Memory B cell (primary cell): ENCODE data around the gene CCNT1.
"Not testable (repeated sequence)": the region's sequence is repeated elsewhere in the genome, so short reads cannot be mapped to it uniquely, and the experiment has no call there.

Source experiments
- ATAC-seq: fragments of 150-1000 bp; cut with Tn5 transposase; 2 replicates; pipeline ENCODE4 v1.10.0; 2021; ENCODE audit warnings: low read depth, mild to moderate bottlenecking, moderate library complexity
- DNase-seq, 2 donors: peaks; one replicate each; pipeline ENCODE4 v3.0.0; 2022; ENCODE audit warnings: low spot score in 2 of 2
- H3K27ac Mint-ChIP-seq: one replicate; pipeline ENCODE4 v1.8.0; 2022; ENCODE audit warnings: mild to moderate bottlenecking, moderate library complexity, mixed read lengths
- H3K27me3 Mint-ChIP-seq: one replicate; pipeline ENCODE4 v1.8.0; 2022; ENCODE audit warnings: mixed read lengths
- H3K36me3 Mint-ChIP-seq: one replicate; pipeline ENCODE4 v1.8.0; 2022; ENCODE audit warnings: mild to moderate bottlenecking, mixed read lengths
- H3K4me1 Mint-ChIP-seq: one replicate; pipeline ENCODE4 v1.8.0; 2022; ENCODE audit warnings: mixed read lengths
- H3K4me3 Mint-ChIP-seq: one replicate; pipeline ENCODE4 v1.8.0; 2022; ENCODE audit warnings: mild to moderate bottlenecking, moderate library complexity, mixed read lengths
- H3K9me3 Mint-ChIP-seq: one replicate; pipeline ENCODE4 v1.8.0; 2022; ENCODE audit warnings: mixed read lengths

Gene CCNT1

GRCh38 chr12:48716493-48717251, at the start of gene CCNT1:
CCNT1 (minus strand) TSS chr12:48716707; CDS start chr12:48716675, 32 bp downstream.
- DNase-seq (peak; percentile 85 to 96), ATAC-seq (peak; percentile 87)
- Mint-ChIP-seq H3K27ac (peak within 1 kb of the TSS; percentile 99), H3K4me3 (peak within 1 kb of the TSS; percentile 95), H3K36me3 (peaks cover 23% of the 10 kb centered on the region), H3K27me3 (no peaks in the 10 kb centered on the region), H3K4me1 (peaks cover 17% of the 10 kb centered on the region), H3K9me3 (peaks cover 10% of the 10 kb centered on the region)

- H3K9me3 Mint-ChIP-seq = no peaks in the 10 kb centered on the region
- H3K4me3 Mint-ChIP-seq = no peak overlapping the region
- H3K27me3 Mint-ChIP-seq = peaks cover 4% of the 10 kb centered on the region
- no peak for ATAC-seq
- no peak for DNase-seq
- H3K4me1 Mint-ChIP-seq = peaks cover 10% of the 10 kb centered on the region
- no peak overlapping the region for H3K27ac Mint-ChIP-seq
- H3K36me3 Mint-ChIP-seq = no peaks in the 10 kb centered on the region
Observed at GRCh38 chr12:48765753-48766162, 49.3 kb upstream of the CCNT1 start.

GRCh38 chr12:48764521-48764920, 48.0 kb upstream of the CCNT1 start:
- Mint-ChIP-seq H3K4me1 (peaks cover 10% of the 10 kb centered on the region), H3K27ac (no peak overlapping the region), H3K27me3 (peaks cover 4% of the 10 kb centered on the region), H3K4me3 (no peak overlapping the region), H3K9me3 (no peaks in the 10 kb centered on the region), H3K36me3 (no peaks in the 10 kb centered on the region)
- no peak for DNase-seq
- ATAC-seq = no peak

- no peaks in the 10 kb centered on the region for H3K27me3 Mint-ChIP-seq
- H3K36me3 Mint-ChIP-seq = no peaks in the 10 kb centered on the region
- H3K4me1 Mint-ChIP-seq = no peaks in the 10 kb centered on the region
- no peak overlapping the region for H3K4me3 Mint-ChIP-seq
- no peak overlapping the region for H3K27ac Mint-ChIP-seq
- ATAC-seq = no peak
- DNase-seq = no peak
- H3K9me3 Mint-ChIP-seq = no peaks in the 10 kb centered on the region
Observed at GRCh38 chr12:48758737-48759136, 42.2 kb upstream of the CCNT1 start.

DNA sequence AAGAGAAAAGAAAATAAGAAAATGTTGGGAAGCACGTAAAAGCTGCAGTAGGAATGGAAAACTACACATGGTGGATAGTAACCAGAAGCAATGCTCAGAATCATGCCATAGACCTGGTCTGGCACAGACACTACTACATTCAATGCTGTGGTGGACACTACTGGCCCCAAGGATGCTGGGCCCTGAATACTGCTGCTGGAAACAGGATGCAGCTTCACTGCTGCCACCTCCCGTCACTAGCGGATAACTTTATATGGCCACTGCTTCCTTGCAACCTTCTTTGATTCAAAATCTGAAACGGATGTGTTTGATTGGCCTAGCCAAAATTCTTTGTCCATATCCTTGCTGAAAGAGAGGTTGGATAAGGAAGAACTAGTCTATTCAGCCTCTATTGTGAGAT, 41.7 kb upstream of the CCNT1 start:
- H3K4me1 Mint-ChIP-seq = no peaks in the 10 kb centered on the region
- no peak for DNase-seq
- H3K9me3 Mint-ChIP-seq = no peaks in the 10 kb centered on the region
- no peaks in the 10 kb centered on the region for H3K27me3 Mint-ChIP-seq
- no peak overlapping the region for H3K4me3 Mint-ChIP-seq
- H3K27ac Mint-ChIP-seq = no peak overlapping the region
- H3K36me3 Mint-ChIP-seq = no peaks in the 10 kb centered on the region
- no peak for ATAC-seq

DNA sequence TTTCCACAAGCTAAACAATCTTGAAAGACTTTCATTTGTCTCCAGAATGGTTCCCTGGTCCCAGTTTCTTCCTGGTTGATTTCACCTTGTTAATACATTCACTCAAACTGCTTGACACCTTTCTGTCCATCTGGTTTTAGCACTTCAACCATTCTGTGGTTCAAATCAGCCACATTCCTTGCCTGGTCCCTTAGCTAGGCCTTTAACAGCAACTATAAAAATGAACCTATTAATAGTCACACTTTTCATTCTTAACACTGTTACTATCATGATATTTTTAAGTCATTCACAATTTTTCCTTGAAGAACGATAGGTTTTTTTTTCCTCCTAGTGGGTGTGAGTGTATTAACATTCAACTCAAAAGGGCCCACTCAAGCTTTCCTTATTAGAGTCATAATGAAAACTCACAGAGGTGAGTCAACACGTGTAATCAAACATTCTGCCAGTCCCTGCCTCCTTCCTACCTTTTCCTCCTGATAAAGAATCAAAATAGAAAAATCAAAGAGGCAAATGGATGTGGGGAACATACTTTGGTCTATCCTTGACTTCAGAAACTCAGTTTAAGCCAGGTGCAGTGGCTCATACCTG, 34.4 kb upstream of the CCNT1 start:
- peaks cover 6% of the 10 kb centered on the region for H3K27me3 Mint-ChIP-seq
- DNase-seq (no peak), ATAC-seq (no peak)
- H3K36me3 Mint-ChIP-seq = no peaks in the 10 kb centered on the region
- H3K4me1 Mint-ChIP-seq = no peaks in the 10 kb centered on the region
- H3K9me3 Mint-ChIP-seq = no peaks in the 10 kb centered on the region
- no peak overlapping the region for H3K4me3 Mint-ChIP-seq
- no peak overlapping the region for H3K27ac Mint-ChIP-seq

DNA sequence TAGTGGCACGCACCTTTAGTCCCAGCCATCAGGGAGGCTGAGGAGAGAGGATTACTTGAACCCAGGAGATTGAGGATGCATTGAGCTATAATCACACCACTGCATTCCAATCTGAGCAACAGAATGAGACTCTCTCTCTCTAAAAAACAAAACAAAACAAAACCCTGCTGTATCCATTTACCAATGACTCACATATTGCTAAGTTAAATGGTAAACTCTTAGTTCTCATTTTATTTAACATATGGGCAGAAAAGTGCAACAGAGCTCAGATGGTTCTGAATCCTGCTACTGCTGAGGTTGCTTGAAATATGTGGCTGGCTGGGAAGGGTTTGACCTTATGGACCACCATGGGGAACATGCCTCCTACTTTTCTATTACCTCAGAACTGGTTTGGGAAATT, 33.7 kb upstream of the CCNT1 start:
- no peaks in the 10 kb centered on the region for H3K9me3 Mint-ChIP-seq
- H3K27me3 Mint-ChIP-seq = peaks cover 6% of the 10 kb centered on the region
- ATAC-seq = no peak
- H3K36me3 Mint-ChIP-seq = no peaks in the 10 kb centered on the region
- H3K27ac Mint-ChIP-seq = no peak overlapping the region
- H3K4me3 Mint-ChIP-seq = no peak overlapping the region
- H3K4me1 Mint-ChIP-seq = no peaks in the 10 kb centered on the region
- DNase-seq = no peak

- Mint-ChIP-seq H3K36me3 (no peaks in the 10 kb centered on the region), H3K27ac (no peak overlapping the region), H3K27me3 (peaks cover 6% of the 10 kb centered on the region), H3K9me3 (no peaks in the 10 kb centered on the region), H3K4me3 (no peak overlapping the region), H3K4me1 (no peaks in the 10 kb centered on the region)
- DNase-seq (no peak), ATAC-seq (no peak)
Observed at GRCh38 chr12:48744251-48745008, 27.9 kb upstream of the CCNT1 start.

DNA sequence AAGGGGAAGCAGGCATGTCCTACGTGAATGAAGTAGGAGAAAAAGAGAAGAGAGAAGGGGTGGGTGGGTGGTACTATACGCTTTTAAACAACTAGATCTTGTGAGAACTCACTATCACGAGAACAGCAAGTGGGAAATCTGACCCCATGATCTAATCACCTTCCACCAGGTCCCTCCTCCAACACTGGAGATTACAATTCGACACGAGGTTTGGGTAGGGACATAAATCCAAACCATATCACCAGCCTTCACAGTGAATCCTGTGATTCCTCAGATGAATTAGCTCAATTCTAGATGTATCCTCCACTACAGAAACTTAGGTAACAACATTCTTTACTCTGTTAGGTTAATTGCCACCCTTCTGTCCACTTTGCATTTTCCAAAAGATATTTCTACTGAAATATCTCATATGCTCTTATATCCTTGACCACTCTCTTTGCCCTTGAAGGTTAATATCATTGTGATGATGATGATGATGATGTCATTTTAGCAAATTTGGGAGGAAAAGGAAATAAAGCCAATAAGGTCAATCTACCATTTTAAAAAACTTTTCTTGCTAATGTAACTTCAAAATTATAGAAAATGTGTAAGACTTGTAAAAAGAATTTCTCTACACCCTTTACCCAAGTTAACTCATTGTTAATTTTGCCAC, 23.2 kb upstream of the CCNT1 start:
- Mint-ChIP-seq H3K4me3 (no peak overlapping the region), H3K4me1 (no peaks in the 10 kb centered on the region), H3K9me3 (no peaks in the 10 kb centered on the region), H3K36me3 (no peaks in the 10 kb centered on the region), H3K27me3 (peaks cover 5% of the 10 kb centered on the region), H3K27ac (no peak overlapping the region)
- DNase-seq = no peak
- no peak for ATAC-seq

DNA sequence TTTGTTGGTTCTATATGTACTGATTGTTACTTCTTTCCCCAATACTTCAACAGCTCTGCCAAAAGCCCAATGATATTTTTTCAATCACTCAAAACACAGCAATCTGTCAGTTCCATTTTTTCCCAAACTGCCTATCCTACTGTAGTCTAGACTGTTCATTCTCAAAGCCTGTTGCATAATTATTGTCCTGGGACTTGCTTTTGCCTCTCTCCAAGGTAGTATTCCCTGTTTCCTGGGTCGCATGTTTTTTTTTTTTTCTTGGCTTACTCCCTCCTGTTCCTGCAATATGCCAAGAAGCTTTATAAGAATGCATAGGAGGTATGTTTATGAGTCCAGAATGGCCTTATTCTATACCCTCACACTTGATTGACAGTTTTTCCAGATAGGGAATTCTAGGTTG, 19.9 kb upstream of the CCNT1 start:
- no peaks in the 10 kb centered on the region for H3K36me3 Mint-ChIP-seq
- H3K27me3 Mint-ChIP-seq = peaks cover 5% of the 10 kb centered on the region
- DNase-seq = no peak
- no peak for ATAC-seq
- no peak overlapping the region for H3K4me3 Mint-ChIP-seq
- H3K9me3 Mint-ChIP-seq = no peaks in the 10 kb centered on the region
- H3K27ac Mint-ChIP-seq = no peak overlapping the region
- H3K4me1 Mint-ChIP-seq = no peaks in the 10 kb centered on the region

- no peaks in the 10 kb centered on the region for H3K9me3 Mint-ChIP-seq
- no peaks in the 10 kb centered on the region for H3K36me3 Mint-ChIP-seq
- no peaks in the 10 kb centered on the region for H3K4me1 Mint-ChIP-seq
- no peak overlapping the region for H3K27ac Mint-ChIP-seq
- H3K4me3 Mint-ChIP-seq = no peak overlapping the region
- DNase-seq (no peak), ATAC-seq (no peak)
- peaks cover 5% of the 10 kb centered on the region for H3K27me3 Mint-ChIP-seq
Observed at GRCh38 chr12:48728807-48729206, 12.3 kb upstream of the CCNT1 start.

GRCh38 chr12:48720737-48721136, 4.2 kb upstream of the CCNT1 start:
- not testable (repeated sequence) for H3K9me3 Mint-ChIP-seq, H3K27ac Mint-ChIP-seq, ATAC-seq, H3K27me3 Mint-ChIP-seq, H3K4me1 Mint-ChIP-seq, DNase-seq, H3K4me3 Mint-ChIP-seq
- H3K36me3 Mint-ChIP-seq = peaks cover 11% of the 10 kb centered on the region

- ATAC-seq, H3K9me3 Mint-ChIP-seq, H3K4me3 Mint-ChIP-seq: not testable (repeated sequence)
Observed at GRCh38 chr12:48720171-48720570, 3.7 kb upstream of the CCNT1 start.

DNA sequence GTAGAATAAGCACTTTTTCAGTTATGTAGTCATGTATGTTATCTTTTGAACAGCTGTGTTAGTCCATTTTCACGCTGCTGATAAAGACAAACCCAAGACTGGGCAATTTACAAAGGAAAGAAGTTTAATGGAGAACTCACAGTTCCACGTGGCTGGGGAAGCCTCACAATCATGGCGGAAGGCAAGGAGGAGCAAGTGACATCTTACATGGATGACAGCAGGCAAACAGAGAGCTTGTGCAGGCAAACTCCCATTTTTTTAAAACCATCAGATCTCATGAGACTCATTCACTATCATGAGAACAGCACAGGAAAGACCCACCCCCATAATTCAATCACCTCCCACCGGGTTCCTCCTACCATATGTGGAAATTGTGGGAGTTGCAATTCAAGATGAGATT, 2.5 kb upstream of the CCNT1 start:
- not testable (repeated sequence) for DNase-seq, H3K9me3 Mint-ChIP-seq, H3K27me3 Mint-ChIP-seq, H3K4me3 Mint-ChIP-seq, ATAC-seq, H3K27ac Mint-ChIP-seq
- H3K36me3 Mint-ChIP-seq = peaks cover 15% of the 10 kb centered on the region
- peaks cover 14% of the 10 kb centered on the region for H3K4me1 Mint-ChIP-seq

More at GRCh38 chr12:48720171-48720570, 3.7 kb upstream of the CCNT1 start:
- not testable (repeated sequence) for H3K27me3 Mint-ChIP-seq, H3K27ac Mint-ChIP-seq, DNase-seq
- Mint-ChIP-seq H3K4me1 (peaks cover 10% of the 10 kb centered on the region), H3K36me3 (peaks cover 11% of the 10 kb centered on the region)
